Vagina (tissue), 2 donors: ENCODE results near the gene ZNF519. TPM values are rescaled to one million over a fixed set of nuclear protein-coding genes. Genes with fewer than 3 reads are reported as not detected.
"Not testable (repeated sequence)": the region's sequence is repeated elsewhere in the genome, so short reads cannot be mapped to it uniquely, and the experiment has no call there.

ENCODE experiments used
- DNase-seq, 2 donors: peaks; one replicate each; pipeline ENCODE4 v3.0.0-alpha.2; 2017; ENCODE audit errors: extremely low spot score in 2 of 2
- H3K27ac ChIP-seq: fragments of 200-600 bp; sonication (generic); one replicate; pipeline ENCODE4 v1.5.1; 2019
- H3K27me3 ChIP-seq: fragments of 200-600 bp; sonication (generic); one replicate; pipeline ENCODE4 v1.5.1; 2019
- H3K36me3 ChIP-seq, 2 donors: fragments of 200-600 bp; sonication (generic); one replicate each; pipeline ENCODE4 v1.5.1; 2017 to 2019
- H3K4me1 ChIP-seq: fragments of 200-600 bp; sonication (generic); one replicate; pipeline ENCODE4 v1.5.1; 2019
- H3K4me3 ChIP-seq, 2 donors: fragments of 200-600 bp; sonication (generic); 1 replicate in 1 of 2; 2 replicates in 1 of 2; pipeline ENCODE4 v1.5.1; 2016 to 2019
- H3K9me3 ChIP-seq: fragments of 200-600 bp; sonication (generic); one replicate; pipeline ENCODE4 v1.5.1; 2019
- POLR2A ChIP-seq, 2 donors: fragments of 450-650 bp; IDR thresholded peaks; one replicate each; pipeline ENCODE4 v1.6.1; 2017; ENCODE audit warnings: antibody characterized with exemption in 2 of 2, mild to moderate bottlenecking in 2 of 2, moderate library complexity in 2 of 2
- POLR2AphosphoS5 ChIP-seq, 2 donors: sonication (generic); formaldehyde crosslinking; IDR thresholded peaks; one replicate each; pipeline ENCODE4 v1.9.0; 2017; ENCODE audit warnings: antibody characterized with exemption in 2 of 2, mild to moderate bottlenecking in 2 of 2, low read depth in 1 of 2; ENCODE audit not compliant: insufficient read depth in 1 of 2
- intact Hi-C: fragments of 100-400 bp; cut with DNase I; formaldehyde crosslinking; loops from one replicate; pipeline ENCODE4 v1.15.1; 2023
- total RNA-seq: library from RNA; depleted of rRNA; stranded (reverse); fragments of >200 nt; gene quantifications from one replicate; pipeline ENCODE4 v1.2.3, GENCODE V29; 2016
- TF ChIP-seq, protein P1 (sequence below), 3 experiments: fragments of 450-650 bp in 2 of 3; fragments of 200-600 bp in 1 of 3; sonication (generic) in 1 of 3; IDR thresholded peaks; one replicate each; pipeline ENCODE4 v1.5.1; 2017 to 2019; ENCODE audit warnings: antibody characterized with exemption in 3 of 3, mild to moderate bottlenecking in 2 of 3, moderate library complexity in 2 of 3

ZNF519 gene
- total RNA-seq, 1 donor from 2014 or later = 5.6 TPM

DNA sequence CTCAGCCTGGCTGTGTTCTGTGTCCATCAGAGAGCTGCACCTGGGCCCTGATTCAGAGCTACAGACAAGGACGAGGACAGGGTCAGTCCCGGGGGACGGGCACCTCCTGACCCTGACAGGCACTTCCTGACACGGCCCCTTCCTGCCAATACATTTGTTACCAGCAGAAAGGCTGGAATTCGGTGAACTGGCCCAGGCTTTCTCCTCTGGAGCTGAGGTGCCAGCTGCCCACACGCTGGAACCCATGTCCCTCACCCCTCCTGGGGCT is 12.3 kb upstream of the ZNF519 start:
- Histone ChIP-seq H3K27ac (no peak overlapping the region), H3K36me3 (no peaks in the 10 kb centered on the region), H3K9me3 (no peaks in the 10 kb centered on the region), H3K27me3 (no peaks in the 10 kb centered on the region), H3K4me1 (no peaks in the 10 kb centered on the region), H3K4me3 (no peak overlapping the region)
- intact Hi-C loops = no loop called here
- TF ChIP-seq, protein P1, sequence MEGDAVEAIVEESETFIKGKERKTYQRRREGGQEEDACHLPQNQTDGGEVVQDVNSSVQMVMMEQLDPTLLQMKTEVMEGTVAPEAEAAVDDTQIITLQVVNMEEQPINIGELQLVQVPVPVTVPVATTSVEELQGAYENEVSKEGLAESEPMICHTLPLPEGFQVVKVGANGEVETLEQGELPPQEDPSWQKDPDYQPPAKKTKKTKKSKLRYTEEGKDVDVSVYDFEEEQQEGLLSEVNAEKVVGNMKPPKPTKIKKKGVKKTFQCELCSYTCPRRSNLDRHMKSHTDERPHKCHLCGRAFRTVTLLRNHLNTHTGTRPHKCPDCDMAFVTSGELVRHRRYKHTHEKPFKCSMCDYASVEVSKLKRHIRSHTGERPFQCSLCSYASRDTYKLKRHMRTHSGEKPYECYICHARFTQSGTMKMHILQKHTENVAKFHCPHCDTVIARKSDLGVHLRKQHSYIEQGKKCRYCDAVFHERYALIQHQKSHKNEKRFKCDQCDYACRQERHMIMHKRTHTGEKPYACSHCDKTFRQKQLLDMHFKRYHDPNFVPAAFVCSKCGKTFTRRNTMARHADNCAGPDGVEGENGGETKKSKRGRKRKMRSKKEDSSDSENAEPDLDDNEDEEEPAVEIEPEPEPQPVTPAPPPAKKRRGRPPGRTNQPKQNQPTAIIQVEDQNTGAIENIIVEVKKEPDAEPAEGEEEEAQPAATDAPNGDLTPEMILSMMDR (IDR thresholded peaks at IDR 0.05) = no peak
- TF ChIP-seq POLR2A (IDR thresholded peaks at IDR 0.05) = no peak
- no peak for TF ChIP-seq POLR2AphosphoS5 (IDR thresholded peaks at IDR 0.05; ENCODE audit: insufficient read depth in 1 of 2, low read depth in 1 of 2)
- no peak for DNase-seq

DNA sequence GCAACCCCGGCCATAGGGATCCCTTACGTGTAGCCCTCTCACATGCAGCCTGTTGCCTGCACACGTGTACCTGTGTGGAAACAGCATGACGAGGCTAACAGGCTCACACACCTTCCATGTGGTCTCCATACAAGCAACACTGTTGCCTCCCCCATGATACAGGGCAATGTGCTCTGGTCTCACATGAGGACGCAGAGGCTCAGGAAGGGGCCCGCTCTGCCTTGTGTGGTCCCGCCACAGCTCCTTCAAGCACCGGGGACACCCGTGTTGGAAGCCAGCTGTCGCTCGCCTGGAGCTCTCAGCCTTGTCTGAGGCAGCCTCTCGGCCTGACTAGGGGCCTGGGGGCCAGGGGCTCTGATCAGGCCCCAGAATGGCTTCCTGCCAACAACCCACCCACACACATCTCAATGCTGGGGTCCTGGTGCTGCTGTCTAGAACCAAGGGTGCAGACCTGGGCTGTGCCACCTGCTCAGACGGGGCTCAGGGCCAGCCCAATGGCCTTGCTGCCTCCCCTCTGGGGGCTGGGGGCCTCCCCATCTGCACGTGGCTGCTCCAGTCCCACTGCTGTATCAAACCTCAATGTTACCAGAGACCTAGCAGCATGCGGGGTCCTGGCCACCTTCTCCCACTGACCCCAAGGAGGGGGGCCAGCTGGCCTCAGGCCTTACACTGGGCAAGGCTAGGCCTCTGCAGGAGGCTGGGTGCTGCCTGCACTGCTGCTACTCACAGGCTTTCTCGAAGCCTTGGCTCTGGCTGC is 11.8 kb upstream of the ZNF519 start:
- H3K36me3 ChIP-seq, H3K27ac ChIP-seq, H3K4me3 ChIP-seq, intact Hi-C loops, H3K9me3 ChIP-seq, H3K27me3 ChIP-seq, H3K4me1 ChIP-seq, DNase-seq: not testable (repeated sequence)

DNA sequence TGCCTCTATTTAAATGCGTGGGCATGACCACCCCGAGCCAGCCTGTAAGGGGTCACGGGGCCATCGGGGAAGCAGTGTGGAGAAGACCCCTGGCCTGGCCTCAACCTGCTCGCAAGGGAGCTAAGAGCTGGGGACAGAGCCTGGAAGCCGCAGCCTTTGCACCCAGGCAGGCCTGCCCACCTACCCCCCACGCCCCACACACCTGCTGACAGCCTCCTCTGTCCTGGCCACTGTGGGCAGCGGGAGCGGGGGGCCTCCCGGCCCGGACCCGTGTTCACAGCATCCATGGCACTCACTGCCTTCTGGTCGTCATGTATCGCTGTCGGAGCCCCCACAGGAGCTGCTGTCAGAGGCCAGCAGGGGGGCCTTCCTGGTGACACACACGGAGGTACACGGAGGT is 11.2 kb upstream of the ZNF519 start:
- H3K4me3 ChIP-seq, intact Hi-C loops, H3K27me3 ChIP-seq, DNase-seq, H3K9me3 ChIP-seq, H3K27ac ChIP-seq, H3K36me3 ChIP-seq, H3K4me1 ChIP-seq: not testable (repeated sequence)

DNA sequence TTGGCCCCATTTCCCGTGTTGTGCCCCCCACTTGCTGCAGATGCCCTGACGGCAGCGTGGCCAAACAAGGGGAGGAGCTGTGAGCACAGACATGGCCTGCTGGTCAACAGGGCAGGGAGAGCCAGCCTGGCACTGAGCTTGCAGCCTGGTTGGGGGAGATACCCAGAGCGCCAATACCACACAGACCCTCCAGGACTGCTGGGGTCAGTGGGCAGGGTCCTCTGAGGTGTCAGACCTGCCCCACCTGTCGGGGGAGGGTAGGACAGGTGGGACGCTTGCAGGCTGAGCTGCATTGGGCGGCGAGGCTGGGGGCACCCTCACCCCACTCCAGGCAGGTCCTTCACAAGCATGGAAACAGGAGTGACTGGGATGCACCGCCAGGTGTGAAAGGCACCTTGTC is 9.9 kb upstream of the ZNF519 start:
- H3K27me3 ChIP-seq, H3K4me1 ChIP-seq, H3K36me3 ChIP-seq, H3K27ac ChIP-seq, intact Hi-C loops, H3K4me3 ChIP-seq, DNase-seq, H3K9me3 ChIP-seq: not testable (repeated sequence)

DNA sequence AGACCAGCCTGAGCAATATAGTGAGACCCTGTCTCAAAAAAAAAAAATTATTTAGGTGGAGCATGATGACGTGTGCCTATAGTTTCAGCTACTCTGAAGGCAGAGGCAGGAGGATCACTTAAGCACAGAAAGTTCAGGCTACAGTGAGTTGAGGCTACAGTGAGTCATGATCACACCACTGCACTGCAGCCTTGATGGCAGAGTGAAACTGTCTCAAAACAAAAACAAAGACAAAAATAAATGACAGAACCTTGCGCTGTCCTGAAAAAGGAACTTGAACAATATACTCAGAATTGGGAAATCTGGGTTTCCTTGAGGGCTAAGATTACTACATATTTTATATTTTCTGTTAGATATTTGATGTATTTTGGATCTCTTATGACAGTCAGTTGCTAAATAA is 7.3 kb upstream of the ZNF519 start:
- H3K9me3 ChIP-seq, H3K27ac ChIP-seq, intact Hi-C loops, H3K4me3 ChIP-seq, H3K36me3 ChIP-seq, H3K4me1 ChIP-seq, H3K27me3 ChIP-seq, DNase-seq: not testable (repeated sequence)

DNA sequence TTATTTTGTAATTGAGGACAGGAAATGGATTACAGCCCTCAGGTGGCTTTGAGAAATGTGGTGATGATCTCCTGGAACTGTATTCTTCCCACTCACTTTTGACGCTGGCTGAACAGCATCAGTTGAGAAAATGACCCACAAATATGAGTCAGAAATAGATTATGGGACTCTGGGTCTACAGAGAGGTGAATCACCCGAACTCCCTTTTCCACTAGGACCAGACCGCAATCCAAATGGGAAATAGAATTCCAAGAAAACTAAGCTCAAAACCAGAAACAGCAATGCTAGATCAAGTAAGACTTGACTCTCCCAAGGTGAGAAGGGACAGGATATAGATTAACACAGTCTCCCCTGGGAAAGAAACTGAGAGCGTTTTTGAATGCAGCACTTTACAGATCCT is 5.7 kb upstream of the ZNF519 start:
- H3K9me3 ChIP-seq, H3K27me3 ChIP-seq, H3K4me3 ChIP-seq, DNase-seq, H3K4me1 ChIP-seq, H3K27ac ChIP-seq, intact Hi-C loops, H3K36me3 ChIP-seq: not testable (repeated sequence)

DNA sequence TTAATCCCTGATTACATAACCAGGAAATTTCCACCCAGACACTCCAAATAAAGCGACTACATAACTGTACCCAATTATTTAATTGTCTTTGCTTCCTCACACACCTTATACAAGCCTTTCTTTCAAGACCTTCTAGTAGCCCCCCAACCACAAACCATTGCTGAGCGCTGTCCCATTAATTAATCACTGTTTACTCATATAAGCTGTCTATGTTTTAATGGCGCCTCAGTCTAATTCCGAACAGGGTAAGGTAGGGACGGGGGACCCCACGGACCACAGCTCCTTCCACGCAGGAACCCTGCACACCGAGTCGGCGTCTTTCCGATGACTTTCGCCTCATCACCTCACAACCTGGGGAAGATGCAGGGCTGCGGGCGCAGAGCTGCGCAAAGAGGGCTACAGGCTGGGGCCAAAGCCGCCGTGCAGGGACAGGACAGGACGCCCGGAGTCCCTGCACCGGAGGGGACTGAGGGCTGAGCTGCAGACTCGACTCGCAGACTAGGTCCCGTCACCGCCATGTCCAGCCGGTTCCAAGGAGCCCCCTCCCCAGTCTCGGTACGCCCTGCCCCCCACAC is 452 bp downstream of the ZNF519 start:
- H3K27ac ChIP-seq = peak overlapping the region; percentile 69
- DNase-seq, H3K36me3 ChIP-seq: not testable (repeated sequence)

DNA sequence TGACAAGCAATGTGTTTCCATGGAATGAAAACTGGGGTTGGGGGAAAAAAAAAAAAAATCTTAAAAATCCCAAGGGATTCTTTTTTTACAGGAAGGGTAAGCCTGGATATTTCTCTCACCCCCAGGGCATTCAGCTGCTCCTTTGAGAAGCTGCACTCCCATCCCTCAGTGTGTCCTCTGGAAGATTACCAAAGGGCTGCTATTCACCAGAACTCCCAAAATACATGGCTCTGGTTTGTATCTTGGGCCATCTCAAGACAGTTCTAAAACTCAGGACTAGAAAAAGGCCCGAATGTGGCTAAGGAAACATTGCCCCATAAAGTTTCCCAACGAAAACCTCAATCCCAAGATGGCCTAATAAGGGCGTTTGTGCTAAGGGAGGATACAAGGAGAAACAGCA is 1.4 kb downstream of the ZNF519 start:
- peak overlapping the region in 1 of 2 donors; percentile 57 for H3K4me3 ChIP-seq
- H3K27me3 ChIP-seq, DNase-seq, intact Hi-C loops, H3K9me3 ChIP-seq, H3K4me1 ChIP-seq, H3K36me3 ChIP-seq, H3K27ac ChIP-seq: not testable (repeated sequence)

More for the DNA sequence above, 452 bp downstream of the ZNF519 start:
- peak overlapping the region; percentile 57 to 78 for H3K4me3 ChIP-seq
- intact Hi-C loops, H3K9me3 ChIP-seq, H3K4me1 ChIP-seq, H3K27me3 ChIP-seq: not testable (repeated sequence)

DNA sequence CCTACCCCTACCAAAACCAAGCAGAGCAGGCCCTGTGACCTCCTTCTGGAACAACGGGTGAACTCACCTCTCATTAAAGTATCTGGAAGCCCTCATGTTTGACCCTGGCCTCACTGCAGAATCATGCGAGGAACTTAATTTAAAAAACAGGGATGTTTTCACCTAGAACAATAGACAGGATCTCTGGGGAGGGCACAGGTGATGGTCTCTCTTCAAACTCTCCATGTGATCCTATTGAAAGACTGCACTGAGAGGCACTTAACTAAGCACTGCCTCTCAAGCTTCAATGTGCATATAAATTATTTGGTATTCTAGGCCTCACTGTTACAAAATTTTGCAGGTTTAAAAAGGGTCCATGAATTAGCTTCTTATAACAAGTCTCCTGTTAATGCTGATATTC is 7.5 kb downstream of the ZNF519 start:
- H3K27me3 ChIP-seq = no peaks in the 10 kb centered on the region
- H3K4me3 ChIP-seq = no peak overlapping the region
- DNase-seq = no peak
- intact Hi-C loops = no loop called here
- H3K27ac ChIP-seq = no peak overlapping the region
- TF ChIP-seq, protein P1 (IDR thresholded peaks at IDR 0.05) = no peak
- TF ChIP-seq POLR2A (IDR thresholded peaks at IDR 0.05) (no peak), POLR2AphosphoS5 (IDR thresholded peaks at IDR 0.05; ENCODE audit: insufficient read depth in 1 of 2, low read depth in 1 of 2) (no peak)
- H3K36me3 ChIP-seq = no peaks in the 10 kb centered on the region
- no peaks in the 10 kb centered on the region for H3K4me1 ChIP-seq
- H3K9me3 ChIP-seq = no peaks in the 10 kb centered on the region
